ENCODE results near the gene CTSC.
A peak's percentile ranks its signal among the peaks of the same experiment; 100 is the strongest.
"Not testable (repeated sequence)": the region's sequence is repeated elsewhere in the genome, so short reads cannot be mapped to it uniquely, and the experiment has no call there.

The CTSC gene

GRCh38 chr11:88337987-88338668 lies 592 bp upstream of the CTSC start:
- H3K36me3 Mint-ChIP-seq (ENCODE audit: low read depth) = peaks cover 37% of the 10 kb centered on the region
- H3K4me1 Mint-ChIP-seq (ENCODE audit: low read depth) = peaks cover 55% of the 10 kb centered on the region
- DNase-seq = peak; percentile 56

GRCh38 chr11:88335284-88335683 lies 2.3 kb downstream of the CTSC start:
- Mint-ChIP-seq H3K27me3 (no peaks in the 10 kb centered on the region), H3K4me3 (peak overlapping the region; percentile 96), H3K4me1 (ENCODE audit: low read depth) (peaks cover 69% of the 10 kb centered on the region), H3K9me3 (no peaks in the 10 kb centered on the region), H3K36me3 (ENCODE audit: low read depth) (peaks cover 65% of the 10 kb centered on the region), H3K27ac (peak overlapping the region; percentile 97)
- DNase-seq = no peak

More at GRCh38 chr11:88337987-88338668, 592 bp upstream of the CTSC start:
- Mint-ChIP-seq H3K9me3 (no peaks in the 10 kb centered on the region), H3K4me3 (peak overlapping the region; percentile 96), H3K27me3 (no peaks in the 10 kb centered on the region), H3K27ac (peak overlapping the region; percentile 97)

- H3K4me3 Mint-ChIP-seq = peak overlapping the region; percentile 96
- peak overlapping the region; percentile 86 for H3K27ac Mint-ChIP-seq
Measured at GRCh38 chr11:88333862-88334261, 3.7 kb downstream of the CTSC start.

GRCh38 chr11:88332851-88333250 lies 4.7 kb downstream of the CTSC start:
- H3K27ac Mint-ChIP-seq = no peak overlapping the region
- no peaks in the 10 kb centered on the region for H3K9me3 Mint-ChIP-seq
- H3K4me3 Mint-ChIP-seq = peak overlapping the region; percentile 23
- H3K27me3 Mint-ChIP-seq = no peaks in the 10 kb centered on the region
- peaks cover 70% of the 10 kb centered on the region for H3K4me1 Mint-ChIP-seq (ENCODE audit: low read depth)
- H3K36me3 Mint-ChIP-seq (ENCODE audit: low read depth) = peaks cover 89% of the 10 kb centered on the region
- no peak for DNase-seq

More at GRCh38 chr11:88333862-88334261, 3.7 kb downstream of the CTSC start:
- Mint-ChIP-seq H3K9me3 (no peaks in the 10 kb centered on the region), H3K27me3 (no peaks in the 10 kb centered on the region), H3K36me3 (ENCODE audit: low read depth) (peaks cover 79% of the 10 kb centered on the region), H3K4me1 (ENCODE audit: low read depth) (peaks cover 68% of the 10 kb centered on the region)
- no peak for DNase-seq

GRCh38 chr11:88330826-88331428 lies 6.6 kb downstream of the CTSC start:
- H3K9me3 Mint-ChIP-seq = no peaks in the 10 kb centered on the region
- H3K4me3 Mint-ChIP-seq = no peak overlapping the region
- H3K27ac Mint-ChIP-seq = no peak overlapping the region
- no peaks in the 10 kb centered on the region for H3K27me3 Mint-ChIP-seq
- peaks cover 96% of the 10 kb centered on the region for H3K36me3 Mint-ChIP-seq (ENCODE audit: low read depth)
- peaks cover 87% of the 10 kb centered on the region for H3K4me1 Mint-ChIP-seq (ENCODE audit: low read depth)
- no peak for DNase-seq

GRCh38 chr11:88329563-88330250 lies 7.8 kb downstream of the CTSC start:
- no peak for DNase-seq
- no peak overlapping the region for H3K4me3 Mint-ChIP-seq
- peaks cover 96% of the 10 kb centered on the region for H3K36me3 Mint-ChIP-seq (ENCODE audit: low read depth)
- H3K9me3 Mint-ChIP-seq = no peaks in the 10 kb centered on the region
- peak overlapping the region; percentile 47 for H3K27ac Mint-ChIP-seq
- H3K27me3 Mint-ChIP-seq = no peaks in the 10 kb centered on the region
- H3K4me1 Mint-ChIP-seq (ENCODE audit: low read depth) = peaks cover 86% of the 10 kb centered on the region

- Mint-ChIP-seq H3K4me3 (no peak overlapping the region), H3K9me3 (no peaks in the 10 kb centered on the region), H3K27me3 (no peaks in the 10 kb centered on the region), H3K27ac (peak overlapping the region; percentile 69), H3K36me3 (ENCODE audit: low read depth) (peaks cover 98% of the 10 kb centered on the region), H3K4me1 (ENCODE audit: low read depth) (peaks cover 91% of the 10 kb centered on the region)
- no peak for DNase-seq
Measured at GRCh38 chr11:88327462-88328143, 9.9 kb downstream of the CTSC start.

- Mint-ChIP-seq H3K36me3 (ENCODE audit: low read depth) (peaks cover 98% of the 10 kb centered on the region), H3K4me1 (ENCODE audit: low read depth) (peaks cover 94% of the 10 kb centered on the region), H3K9me3 (no peaks in the 10 kb centered on the region), H3K27ac (no peak overlapping the region), H3K27me3 (no peaks in the 10 kb centered on the region), H3K4me3 (no peak overlapping the region)
- no peak for DNase-seq
Measured at GRCh38 chr11:88327061-88327460, 10.5 kb downstream of the CTSC start.

GRCh38 chr11:88326099-88326498 lies 11.4 kb downstream of the CTSC start:
- H3K27me3 Mint-ChIP-seq = no peaks in the 10 kb centered on the region
- peak overlapping the region; percentile 52 for H3K27ac Mint-ChIP-seq
- peaks cover 98% of the 10 kb centered on the region for H3K36me3 Mint-ChIP-seq (ENCODE audit: low read depth)
- H3K4me1 Mint-ChIP-seq (ENCODE audit: low read depth) = peaks cover 95% of the 10 kb centered on the region
- no peak for DNase-seq
- H3K4me3 Mint-ChIP-seq = no peak overlapping the region
- no peaks in the 10 kb centered on the region for H3K9me3 Mint-ChIP-seq

- DNase-seq = no peak
- peaks cover 96% of the 10 kb centered on the region for H3K36me3 Mint-ChIP-seq (ENCODE audit: low read depth)
- no peaks in the 10 kb centered on the region for H3K9me3 Mint-ChIP-seq
- H3K27ac Mint-ChIP-seq = peak overlapping the region; percentile 12
- no peaks in the 10 kb centered on the region for H3K27me3 Mint-ChIP-seq
- no peak overlapping the region for H3K4me3 Mint-ChIP-seq
- H3K4me1 Mint-ChIP-seq (ENCODE audit: low read depth) = peaks cover 95% of the 10 kb centered on the region
Measured at GRCh38 chr11:88324562-88325345, 12.8 kb downstream of the CTSC start.

- not testable (repeated sequence) for H3K4me3 Mint-ChIP-seq
- peaks cover 76% of the 10 kb centered on the region for H3K4me1 Mint-ChIP-seq (ENCODE audit: low read depth)
Measured at GRCh38 chr11:88322881-88323280, 14.7 kb downstream of the CTSC start.

GRCh38 chr11:88321412-88321811 lies 16.1 kb downstream of the CTSC start:
- not testable (repeated sequence) for H3K27me3 Mint-ChIP-seq
- H3K4me1 Mint-ChIP-seq (ENCODE audit: low read depth) = peaks cover 65% of the 10 kb centered on the region

More at GRCh38 chr11:88322881-88323280, 14.7 kb downstream of the CTSC start:
- H3K36me3 Mint-ChIP-seq (ENCODE audit: low read depth) = peaks cover 84% of the 10 kb centered on the region
- DNase-seq, H3K27ac Mint-ChIP-seq, H3K9me3 Mint-ChIP-seq, H3K27me3 Mint-ChIP-seq: not testable (repeated sequence)

GRCh38 chr11:88320149-88320559 lies 17.4 kb downstream of the CTSC start:
- DNase-seq = no peak
- Mint-ChIP-seq H3K36me3 (ENCODE audit: low read depth) (peaks cover 80% of the 10 kb centered on the region), H3K4me3 (no peak overlapping the region), H3K4me1 (ENCODE audit: low read depth) (peaks cover 57% of the 10 kb centered on the region), H3K9me3 (no peaks in the 10 kb centered on the region), H3K27me3 (no peaks in the 10 kb centered on the region), H3K27ac (no peak overlapping the region)

More at GRCh38 chr11:88321412-88321811, 16.1 kb downstream of the CTSC start:
- not testable (repeated sequence) for H3K4me3 Mint-ChIP-seq, DNase-seq, H3K27ac Mint-ChIP-seq, H3K9me3 Mint-ChIP-seq
- peaks cover 80% of the 10 kb centered on the region for H3K36me3 Mint-ChIP-seq (ENCODE audit: low read depth)

- H3K27me3 Mint-ChIP-seq = no peaks in the 10 kb centered on the region
Measured at GRCh38 chr11:88318017-88318416, 19.5 kb downstream of the CTSC start.

More at GRCh38 chr11:88318017-88318416, 19.5 kb downstream of the CTSC start:
- no peaks in the 10 kb centered on the region for H3K9me3 Mint-ChIP-seq
- peaks cover 79% of the 10 kb centered on the region for H3K36me3 Mint-ChIP-seq (ENCODE audit: low read depth)
- DNase-seq = no peak
- no peak overlapping the region for H3K4me3 Mint-ChIP-seq
- H3K4me1 Mint-ChIP-seq (ENCODE audit: low read depth) = peaks cover 45% of the 10 kb centered on the region
- H3K27ac Mint-ChIP-seq = no peak overlapping the region

Measured in activated T-cell treated with anti-CD3 and anti-CD28 coated beads, Interleukin-2, amount 50 U/mL, for 24 hours (primary cell).